GM21528 (cell line): ENCODE measurements around the gene VSX1.

Experiments
- ATAC-seq: cut with Tn5 transposase; IDR thresholded peaks from one replicate; pipeline ENCODE4 v1.9.1; 2021; ENCODE audit warnings: mild to moderate bottlenecking, moderate library complexity; ENCODE audit not compliant: unreplicated experiment, low FRiP score

VSX1 gene

GRCh38 chr20:25042531-25043498, 39.1 kb downstream of the VSX1 start:
- peak; percentile 93 for ATAC-seq

- ATAC-seq: no peak
Observed at GRCh38 chr20:25041813-25042530, 40.0 kb downstream of the VSX1 start.

- ATAC-seq: no peak
Observed at GRCh38 chr20:25040438-25040831, 41.5 kb downstream of the VSX1 start.

GRCh38 chr20:25039697-25040437, 42.1 kb downstream of the VSX1 start:
- no peak for ATAC-seq

- ATAC-seq: no peak
Observed at GRCh38 chr20:25038591-25039015, 43.3 kb downstream of the VSX1 start.

DNA sequence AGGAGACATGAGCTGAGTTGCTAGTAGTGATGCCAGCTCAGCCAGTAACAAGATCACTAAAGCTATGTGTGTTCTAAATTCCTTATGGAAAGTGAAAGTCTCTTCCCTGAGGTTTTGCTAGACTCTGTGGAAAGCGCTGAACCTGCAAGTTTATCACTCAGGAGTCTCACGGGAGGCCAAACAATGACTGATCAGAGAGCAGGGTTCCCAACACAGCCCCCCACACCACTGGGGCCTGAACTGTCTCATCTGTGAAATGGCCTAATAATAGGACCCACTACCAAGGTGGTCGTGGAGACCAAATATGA, 43.9 kb downstream of the VSX1 start:
- no peak for ATAC-seq

DNA sequence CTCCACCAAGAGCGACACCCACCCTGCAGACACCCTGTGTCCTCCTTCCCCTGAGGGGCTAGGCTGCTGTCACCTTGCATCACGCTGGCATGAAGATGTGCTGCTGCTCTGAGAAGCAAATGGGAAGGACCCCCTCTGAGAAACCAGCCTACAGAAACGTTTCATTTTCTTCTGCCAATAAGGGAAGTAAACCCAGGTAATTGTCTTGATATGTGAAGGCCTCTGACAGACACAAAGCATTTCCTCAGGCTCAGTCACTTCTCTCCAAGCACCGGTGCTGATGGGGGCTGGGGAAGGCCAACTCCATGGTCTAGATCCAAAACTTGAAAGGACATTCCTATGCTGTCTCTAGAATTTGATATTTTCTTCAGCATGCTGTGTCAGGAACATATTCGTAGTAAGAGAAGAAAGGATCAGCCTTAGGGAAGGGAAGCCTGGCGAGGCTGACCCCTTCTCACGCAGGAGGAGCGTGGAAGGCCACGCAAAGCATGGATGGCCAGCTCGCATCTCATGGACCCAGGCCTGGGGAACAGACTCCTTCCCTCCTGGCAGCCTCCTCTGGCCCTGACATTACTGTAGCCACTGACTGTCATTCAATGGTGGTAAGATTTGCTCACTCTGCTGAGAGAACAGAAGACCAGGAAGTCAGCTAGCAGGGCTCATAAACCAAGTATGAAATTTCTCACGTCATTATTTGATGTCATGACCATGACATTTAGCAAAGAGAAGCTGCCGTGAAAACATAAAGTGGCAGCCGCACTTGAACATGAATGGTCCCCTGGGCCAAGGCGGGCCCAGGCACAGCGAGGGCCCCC, 44.4 kb downstream of the VSX1 start:
- no peak for ATAC-seq

GRCh38 chr20:25036331-25036936, 45.5 kb downstream of the VSX1 start:
- no peak for ATAC-seq

GRCh38 chr20:25035921-25036320, 46.0 kb downstream of the VSX1 start:
- ATAC-seq: no peak

DNA sequence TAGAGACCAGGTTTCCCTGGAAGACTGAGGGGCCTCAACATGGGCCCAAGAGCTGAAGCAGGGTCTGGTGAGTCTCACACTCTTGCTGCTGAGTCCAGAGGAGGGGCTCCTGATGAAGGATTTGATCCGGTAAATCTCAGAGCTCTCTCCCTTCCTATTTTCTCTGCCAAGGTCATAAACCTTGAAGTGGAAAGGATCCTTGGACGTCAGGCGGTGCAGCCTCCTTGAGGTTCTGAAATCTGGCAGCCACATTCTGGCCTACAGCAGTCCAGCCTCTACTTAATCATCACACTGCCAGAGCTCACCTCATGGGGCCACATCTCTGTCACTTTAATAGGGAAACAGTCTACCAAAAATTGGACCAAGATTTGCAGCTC, 48.0 kb downstream of the VSX1 start:
- ATAC-seq: no peak

GRCh38 chr20:25033265-25033923, 48.5 kb downstream of the VSX1 start:
- ATAC-seq: no peak

- no peak for ATAC-seq
Observed at GRCh38 chr20:25032478-25033264, 49.3 kb downstream of the VSX1 start.

DNA sequence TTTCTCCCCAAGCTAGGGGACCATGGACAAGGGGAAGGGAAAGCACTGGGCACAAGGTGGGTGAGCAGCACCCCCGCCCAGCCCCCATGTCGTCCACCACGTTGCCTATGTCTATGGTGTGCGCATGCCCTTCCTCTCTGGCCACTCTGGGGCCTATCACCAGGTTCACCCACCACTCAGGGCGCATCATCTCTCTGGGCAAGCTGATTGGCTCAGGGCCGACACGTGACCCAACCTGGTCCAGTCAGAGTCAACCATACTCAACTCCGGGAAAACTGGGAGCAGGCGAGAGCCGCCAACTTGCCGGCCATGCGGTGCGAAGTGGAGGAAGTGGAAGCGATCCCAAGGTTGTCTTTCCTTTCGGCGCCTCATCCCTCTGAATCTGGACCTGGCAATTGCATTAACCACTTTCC, 49.9 kb downstream of the VSX1 start:
- ATAC-seq: no peak

DNA sequence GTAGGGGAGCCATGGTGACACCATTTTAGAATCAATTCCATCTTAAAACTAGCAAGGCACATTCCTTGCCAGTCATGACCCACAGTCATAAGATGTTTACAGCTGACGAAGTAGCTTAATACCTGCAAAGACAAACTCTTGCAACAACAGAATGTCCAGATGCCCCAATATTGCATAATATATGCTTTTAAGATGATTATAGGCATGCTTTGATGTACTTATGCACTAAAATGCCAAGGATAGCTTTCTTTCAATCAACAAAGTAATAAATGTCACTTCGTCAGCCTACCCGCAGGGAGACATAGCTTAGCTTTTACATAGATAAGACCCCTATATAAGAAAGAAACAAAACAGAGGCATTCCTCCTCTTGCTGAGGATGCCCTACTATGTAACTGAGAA, 50.7 kb downstream of the VSX1 start:
- no peak for ATAC-seq

DNA sequence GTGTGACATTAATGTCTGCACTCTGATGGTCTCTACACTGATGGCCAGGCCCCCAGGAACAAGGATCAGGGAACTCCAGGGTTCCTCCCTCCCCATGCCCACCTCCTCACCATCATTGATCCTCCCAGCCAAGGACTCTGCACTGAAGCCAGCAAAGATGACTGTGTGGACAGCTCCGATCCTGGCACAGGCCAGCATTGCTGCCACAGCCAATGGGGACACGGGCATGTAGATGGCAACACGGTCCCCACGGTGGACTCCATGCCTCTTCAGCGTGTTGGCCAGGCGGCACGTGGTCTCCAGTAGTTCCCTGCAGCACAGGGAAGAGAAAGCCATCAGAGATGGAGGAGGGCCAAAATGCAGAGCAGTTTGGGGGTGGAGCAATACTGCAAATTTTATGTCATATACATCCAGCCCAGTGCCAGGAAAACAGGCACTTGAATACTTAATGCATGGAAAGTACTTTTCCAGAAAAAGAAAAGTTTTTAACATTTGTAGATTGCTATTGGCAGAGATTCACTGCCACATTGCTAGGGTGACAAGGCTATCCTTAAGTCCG, 51.2 kb downstream of the VSX1 start:
- ATAC-seq: no peak

GRCh38 chr20:25030007-25030648, 51.8 kb downstream of the VSX1 start:
- ATAC-seq: no peak

DNA sequence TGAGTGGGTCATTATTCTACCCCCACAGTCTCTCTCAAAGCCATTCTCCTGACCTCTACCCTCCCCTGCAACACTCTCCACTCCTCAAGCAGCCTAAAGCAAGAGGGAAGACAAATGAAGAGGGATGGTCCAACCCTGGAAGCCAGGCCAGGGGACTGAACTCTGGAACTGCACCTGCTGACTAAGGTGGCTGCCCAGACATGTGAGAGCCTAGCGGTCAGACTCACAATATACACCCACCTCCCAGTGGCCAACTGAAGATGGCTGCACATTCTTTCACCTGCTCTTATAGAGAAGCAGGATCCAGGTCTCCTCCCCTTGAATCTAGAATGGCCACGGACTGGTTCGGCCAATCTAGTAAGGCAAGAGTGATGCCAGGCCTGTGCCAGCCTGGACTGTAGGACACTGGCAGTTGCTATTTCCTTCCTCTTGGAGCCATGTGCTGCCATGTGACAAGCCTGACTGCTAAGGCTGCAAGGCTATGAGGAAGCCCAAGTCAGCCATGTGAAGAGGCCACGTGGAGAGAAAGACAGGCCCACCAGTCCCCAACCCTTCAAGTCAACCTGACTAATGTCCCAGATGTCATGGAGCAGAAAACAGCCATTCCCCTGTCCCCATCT, 55.8 kb downstream of the VSX1 start:
- no peak for ATAC-seq
